Midbrain (tissue), 1 donor: Measurements from ENCODE around the gene SGK1.
"Not testable (repeated sequence)": the region's sequence is repeated elsewhere in the genome, so short reads cannot be mapped to it uniquely, and the experiment has no call there.

Source experiments
- DNase-seq: peaks from one replicate; lab custom pipeline; 2025; lab: John Stamatoyannopoulos, UW

SGK1 gene

DNA sequence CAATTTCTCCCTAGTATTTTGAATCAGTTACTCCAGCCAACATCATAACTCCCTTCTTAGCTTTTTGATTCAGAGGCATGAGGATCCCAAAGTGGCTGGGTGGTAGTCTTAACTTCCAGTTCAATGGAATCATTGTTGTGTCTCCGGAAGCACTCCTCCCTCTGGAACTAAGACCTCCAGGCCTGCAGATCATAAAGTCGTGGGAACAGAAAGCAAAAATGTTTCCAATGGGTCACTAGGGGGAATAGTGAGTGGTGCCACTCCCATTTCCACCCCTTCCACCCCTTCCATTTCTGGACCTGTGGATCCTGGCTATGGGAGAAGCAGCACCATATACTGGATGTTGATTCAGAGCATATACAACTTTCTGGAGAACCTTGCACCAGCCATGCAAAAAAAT lies 130.8 kb downstream of the SGK1 start:
- no peak for DNase-seq

DNA sequence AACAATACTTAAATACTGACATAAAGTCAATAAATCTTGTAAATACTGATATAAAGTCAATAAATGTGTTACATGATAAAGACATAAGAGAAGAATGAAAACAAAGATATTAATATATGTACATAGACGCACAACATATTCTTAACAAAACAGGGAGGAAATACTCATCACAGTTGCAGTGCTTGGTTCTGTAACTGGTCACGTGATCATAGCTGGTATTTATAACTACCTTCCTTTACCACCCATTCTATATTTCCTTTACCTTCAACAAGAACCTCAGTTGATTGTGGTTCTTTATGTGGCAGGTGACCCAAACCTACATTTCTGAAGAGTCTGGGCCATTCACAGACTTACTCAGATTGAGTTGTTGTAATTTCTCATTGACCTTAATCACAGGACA lies 131.6 kb downstream of the SGK1 start:
- no peak for DNase-seq

DNA sequence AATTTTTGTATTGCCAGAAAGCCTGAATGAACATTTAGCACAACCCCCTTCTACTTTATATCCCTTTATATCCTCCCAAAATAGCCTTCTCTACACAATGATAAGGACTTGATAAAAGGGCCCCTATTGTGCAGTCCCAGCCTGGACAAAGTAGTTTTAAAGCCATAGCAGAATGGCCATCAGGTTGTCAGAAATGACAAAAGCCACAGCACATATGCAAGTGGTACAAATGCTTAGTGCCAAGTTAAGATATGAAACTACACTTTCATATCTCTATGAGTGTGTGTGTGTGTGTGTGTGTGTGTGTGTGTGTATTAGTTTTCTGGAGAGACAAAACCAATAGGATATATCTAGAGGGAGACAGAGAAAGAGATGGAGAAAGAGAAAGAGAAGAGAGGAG lies 132.6 kb downstream of the SGK1 start:
- DNase-seq = no peak

DNA sequence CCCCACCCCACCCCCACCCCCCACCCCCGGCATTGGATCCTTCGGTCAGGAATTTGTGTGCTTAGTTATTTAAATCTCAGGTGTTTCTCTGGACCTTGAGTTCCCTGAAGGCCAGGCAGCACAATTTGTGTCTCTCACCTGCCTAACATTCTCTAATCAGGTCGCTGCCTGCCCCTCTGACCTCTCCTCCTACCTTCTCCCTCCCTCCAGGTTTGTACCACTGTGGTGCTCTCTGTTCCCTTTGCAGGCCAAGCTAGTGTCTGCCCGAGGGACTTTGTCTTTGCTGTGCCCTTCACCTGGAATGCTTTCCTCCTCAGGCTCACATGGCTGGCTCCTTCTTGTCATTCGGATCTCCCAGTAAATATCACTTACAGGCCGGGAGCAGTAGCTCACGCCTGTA lies 134.1 kb downstream of the SGK1 start:
- no peak for DNase-seq

DNA sequence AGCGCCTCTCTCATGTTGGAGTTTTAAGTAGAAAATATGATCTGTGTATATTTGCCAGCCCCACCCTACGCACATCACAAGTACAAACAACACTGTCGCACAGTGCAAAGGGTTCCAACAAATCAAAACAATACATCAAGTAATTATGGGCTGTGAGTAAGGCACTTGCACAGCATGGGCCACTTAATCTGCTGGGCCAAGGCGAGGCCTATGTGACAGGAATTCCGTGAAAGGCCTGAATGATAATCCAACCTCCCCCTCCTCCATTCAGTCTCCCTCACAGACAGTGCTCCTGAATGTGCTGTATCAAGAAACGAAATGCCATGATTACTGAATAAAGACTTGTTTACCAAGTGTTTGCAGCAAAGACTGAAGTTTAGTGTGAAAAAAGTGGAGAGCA lies 135.4 kb downstream of the SGK1 start:
- no peak for DNase-seq

DNA sequence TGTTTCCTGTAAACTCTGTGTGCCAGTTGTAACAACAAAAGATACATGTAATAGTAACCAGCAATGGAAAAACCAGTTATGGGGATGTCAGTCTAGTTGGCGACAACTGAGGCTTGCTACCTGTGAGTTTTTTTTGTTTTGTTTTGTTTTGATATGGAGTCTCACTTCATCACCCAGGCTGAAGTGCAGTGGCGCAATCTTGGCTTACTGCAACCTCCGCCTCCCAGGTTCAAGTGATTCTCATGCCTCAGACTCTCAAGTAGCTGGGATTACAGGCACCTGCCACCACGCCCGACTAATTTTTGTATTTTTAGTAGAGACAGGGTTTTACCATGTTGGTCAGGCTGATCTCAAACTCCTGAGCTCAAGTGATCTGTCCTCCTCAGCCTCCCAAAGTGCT lies 136.2 kb downstream of the SGK1 start:
- DNase-seq = not testable (repeated sequence)

DNA sequence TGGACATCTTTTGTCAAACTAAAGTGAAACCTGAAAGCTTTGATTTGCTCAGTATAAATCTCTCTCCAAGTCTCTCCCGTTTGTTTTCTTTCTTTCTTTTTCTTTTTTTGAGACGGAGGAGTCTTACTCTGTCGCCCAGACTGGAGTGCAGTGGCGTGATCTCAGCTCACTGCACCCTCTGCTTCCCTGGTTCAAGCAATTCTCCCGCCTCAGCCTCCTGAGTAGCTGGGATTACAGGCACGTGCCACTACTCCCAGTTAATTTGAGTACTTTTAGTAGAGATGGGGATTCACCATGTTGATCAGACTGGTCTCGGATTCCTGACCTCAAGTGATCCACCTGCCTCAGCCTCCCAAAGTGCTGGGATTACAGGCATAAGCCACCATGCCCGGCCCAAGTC lies 136.7 kb downstream of the SGK1 start:
- DNase-seq = not testable (repeated sequence)

DNA sequence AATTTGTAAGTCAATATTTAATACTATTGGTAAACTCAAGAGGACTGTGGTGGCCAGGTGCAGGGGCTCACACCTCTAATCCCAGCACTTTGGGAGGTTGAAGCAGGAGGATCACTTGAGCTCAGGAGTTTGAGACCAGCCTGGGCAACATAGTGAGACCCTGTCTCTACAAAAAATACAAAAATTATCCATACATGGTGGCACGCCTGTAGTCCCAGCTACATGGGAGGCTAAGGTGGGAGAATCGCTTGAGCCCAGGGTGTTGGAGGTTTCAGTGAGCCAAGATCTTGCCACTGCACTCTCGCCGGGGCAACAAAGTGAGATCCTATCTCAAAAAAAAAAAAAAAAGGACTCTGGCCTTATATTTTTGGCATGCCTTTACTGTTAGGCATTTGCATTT lies 137.4 kb downstream of the SGK1 start:
- not testable (repeated sequence) for DNase-seq

DNA sequence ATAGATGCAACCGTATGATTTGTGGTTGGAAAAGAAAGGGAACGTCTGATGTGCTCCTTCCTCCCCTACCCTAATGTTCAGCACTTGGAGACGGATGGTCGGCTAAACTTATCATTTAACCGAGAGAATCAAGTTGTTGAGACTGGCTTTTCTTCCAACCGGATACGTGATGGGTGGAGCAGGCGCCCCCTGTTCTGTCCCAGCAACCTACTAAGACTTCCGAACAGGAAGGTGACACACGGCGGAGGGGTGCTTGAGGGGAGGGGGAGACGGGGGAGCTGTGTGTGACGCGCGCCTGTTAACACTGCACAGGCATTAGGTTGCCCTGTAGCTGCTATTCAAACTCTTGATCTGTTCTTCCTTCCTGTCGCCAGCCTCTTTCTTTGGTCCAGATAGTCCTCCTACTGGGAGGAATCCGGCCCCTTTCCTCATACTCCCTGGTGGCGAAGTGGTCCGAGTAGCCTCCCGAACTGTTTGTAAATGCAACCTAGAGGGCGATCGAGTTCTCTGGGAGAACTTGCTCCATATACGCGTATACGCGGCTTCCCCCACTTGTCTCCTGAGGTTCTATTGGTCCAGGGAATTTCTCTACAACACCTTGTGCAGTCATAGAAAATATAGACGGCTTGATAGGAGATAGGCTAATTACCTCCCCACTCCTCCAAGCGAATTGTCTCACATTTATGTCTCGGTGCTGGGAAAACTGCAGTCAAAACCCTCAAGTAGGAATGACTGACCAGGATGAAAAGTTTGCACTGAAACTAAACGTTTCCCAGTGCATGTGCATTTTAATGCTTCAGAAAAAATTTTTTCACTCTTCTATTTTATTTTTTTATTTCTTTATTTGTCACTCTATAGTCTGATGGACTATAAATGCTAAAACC lies 139.5 kb downstream of the SGK1 start:
- peak; percentile 86 for DNase-seq

DNA sequence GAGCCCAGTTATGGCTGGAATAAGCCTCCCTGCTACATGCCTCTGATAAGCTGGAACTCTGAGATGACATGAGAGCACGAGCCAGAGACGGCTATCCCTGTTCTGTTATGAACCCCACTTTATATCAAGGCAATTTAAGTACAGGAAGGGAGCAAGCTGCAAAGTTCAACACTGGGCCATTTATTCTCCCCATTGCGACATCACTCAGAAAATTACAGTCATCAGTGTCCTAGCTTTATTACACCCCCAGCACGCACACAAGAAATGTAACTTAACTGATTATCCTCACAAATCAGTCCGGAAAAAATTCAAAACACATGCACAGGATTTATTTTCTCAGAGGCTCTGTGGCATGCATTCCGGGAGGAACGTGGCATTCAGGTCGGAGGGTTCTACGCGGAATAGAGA lies 140.2 kb downstream of the SGK1 start:
- peak; percentile 68 for DNase-seq

DNA sequence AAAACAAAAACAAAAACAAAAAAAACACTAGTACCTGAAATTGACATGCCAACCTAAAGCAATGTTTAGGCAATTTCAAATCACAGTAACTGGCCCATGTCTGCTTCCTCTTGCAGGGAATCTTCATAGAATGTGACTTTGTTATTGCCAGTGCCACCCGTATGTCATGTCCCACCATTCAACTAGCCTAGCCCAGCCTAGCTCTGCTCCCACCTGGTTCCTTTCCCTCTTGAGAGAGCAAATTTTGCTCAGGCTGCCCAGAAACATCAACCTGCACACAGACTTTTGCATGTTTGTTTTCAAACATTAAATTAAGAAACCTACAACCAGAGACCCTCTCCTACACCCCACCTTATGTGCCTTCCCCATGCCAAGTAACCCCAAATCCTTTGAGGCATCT lies 140.7 kb downstream of the SGK1 start:
- peak; percentile 56 for DNase-seq

DNA sequence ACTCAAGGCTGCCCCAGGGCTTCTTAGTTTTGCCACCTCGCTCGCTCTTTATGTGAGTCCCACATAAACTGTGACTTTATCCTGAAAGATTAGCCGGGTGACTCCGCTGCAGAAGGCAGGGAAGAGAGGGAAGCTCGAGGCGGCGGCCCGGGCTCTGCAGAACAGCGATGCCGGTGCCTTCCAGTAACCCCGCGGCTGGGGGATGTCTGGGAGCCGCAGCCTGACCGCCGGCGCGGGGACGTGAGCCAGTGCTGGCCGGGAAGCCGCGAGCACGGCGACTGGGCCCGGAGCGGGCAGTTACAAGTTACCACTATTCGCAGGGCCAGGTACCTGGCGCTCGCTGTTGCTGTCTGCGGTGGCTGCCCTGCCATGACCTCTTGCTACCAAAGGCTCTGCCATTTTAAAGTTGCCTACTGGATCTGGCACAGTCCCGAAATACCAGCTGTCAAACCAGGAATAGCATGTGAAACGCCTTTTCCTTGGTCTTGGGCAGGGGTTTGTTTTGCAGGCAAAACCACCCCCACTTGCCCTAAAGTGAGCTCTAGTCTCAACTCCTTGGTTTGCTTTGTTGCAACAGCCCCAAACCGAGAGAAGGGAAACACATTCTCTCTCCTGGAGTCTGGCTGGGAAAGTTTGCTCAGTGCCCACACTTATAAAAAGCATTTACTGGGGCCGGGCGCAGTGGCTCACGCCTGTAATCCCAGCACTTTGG lies 141.5 kb downstream of the SGK1 start:
- peak; percentile 70 for DNase-seq

DNA sequence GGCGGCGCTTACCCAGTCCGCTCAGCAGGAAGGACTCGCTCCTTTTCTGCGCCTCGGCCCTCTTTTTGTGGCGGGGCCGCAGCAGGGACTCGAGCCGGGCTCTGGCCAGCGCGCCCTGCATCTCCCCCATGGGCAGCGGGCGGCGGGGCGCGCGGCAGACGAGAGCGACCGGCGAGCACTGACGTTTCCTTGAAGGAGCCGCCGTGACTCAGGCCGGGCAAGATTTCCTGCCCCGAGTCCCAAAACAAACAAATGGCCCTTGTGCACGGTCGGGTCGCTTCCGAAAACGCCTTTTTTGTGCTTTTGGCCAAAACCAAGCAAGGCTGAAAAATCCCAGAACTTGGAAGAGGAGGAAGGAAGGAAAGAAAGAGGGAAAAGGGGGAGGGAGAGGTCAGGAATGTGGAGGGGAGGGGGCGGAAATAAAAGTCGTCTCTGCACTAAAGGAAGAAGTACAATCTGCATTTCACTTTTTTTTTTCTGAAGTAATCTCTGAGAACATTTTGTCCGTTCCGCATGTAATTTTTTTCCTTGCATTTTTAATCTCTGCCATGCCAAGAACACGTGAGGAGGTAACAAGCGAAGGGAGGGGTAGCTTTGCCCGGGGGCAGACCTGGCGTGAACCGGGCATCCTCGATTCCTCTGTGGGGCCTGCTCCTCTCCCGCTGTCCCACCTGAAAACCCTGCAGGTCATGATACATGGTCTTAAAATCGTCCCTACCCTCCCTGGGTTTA lies 142.2 kb downstream of the SGK1 start:
- DNase-seq = peak; percentile 70

DNA sequence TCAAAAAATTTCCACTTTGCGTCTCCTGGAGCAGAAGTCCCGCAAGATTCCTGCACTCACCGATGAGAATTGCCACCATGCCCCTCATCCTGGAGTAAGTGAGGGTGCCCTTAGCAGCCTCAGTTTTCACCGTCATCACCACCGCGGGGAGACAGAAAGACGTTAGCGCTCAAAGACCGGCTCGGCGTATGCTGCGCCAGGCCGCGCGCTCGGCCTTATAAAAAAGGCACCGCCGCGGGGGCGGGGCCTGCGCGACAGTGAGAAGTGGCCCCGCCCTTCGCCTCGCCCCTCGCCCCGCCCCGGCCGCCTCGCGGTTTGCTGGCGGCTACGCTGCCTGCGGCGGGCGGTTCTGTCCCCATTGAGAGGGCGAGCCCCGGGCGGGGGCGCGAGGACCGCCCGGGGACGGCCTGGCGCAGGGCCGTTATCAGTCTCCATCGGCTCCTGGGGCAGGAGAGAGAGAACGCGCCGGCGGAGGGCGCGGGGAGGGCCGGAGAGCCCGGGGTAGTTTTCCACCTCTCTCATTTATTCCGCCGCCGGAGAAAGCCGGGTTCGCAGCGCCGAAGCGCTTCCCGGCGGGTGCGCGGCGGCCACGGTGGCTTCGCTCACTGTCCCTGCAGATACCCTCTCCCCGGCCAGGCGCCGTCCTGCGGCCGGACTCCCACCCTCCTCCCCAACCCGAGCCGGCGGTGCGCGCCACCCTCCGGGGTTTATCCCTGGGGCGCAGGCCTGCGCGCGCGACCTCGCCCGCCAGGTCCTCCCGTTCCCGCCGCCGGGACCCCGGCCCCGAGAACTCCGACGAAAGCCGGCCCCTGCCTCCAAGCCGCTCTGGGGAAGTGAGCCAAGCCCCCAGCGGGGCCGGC lies 143.0 kb downstream of the SGK1 start:
- peak; percentile 99 for DNase-seq

DNA sequence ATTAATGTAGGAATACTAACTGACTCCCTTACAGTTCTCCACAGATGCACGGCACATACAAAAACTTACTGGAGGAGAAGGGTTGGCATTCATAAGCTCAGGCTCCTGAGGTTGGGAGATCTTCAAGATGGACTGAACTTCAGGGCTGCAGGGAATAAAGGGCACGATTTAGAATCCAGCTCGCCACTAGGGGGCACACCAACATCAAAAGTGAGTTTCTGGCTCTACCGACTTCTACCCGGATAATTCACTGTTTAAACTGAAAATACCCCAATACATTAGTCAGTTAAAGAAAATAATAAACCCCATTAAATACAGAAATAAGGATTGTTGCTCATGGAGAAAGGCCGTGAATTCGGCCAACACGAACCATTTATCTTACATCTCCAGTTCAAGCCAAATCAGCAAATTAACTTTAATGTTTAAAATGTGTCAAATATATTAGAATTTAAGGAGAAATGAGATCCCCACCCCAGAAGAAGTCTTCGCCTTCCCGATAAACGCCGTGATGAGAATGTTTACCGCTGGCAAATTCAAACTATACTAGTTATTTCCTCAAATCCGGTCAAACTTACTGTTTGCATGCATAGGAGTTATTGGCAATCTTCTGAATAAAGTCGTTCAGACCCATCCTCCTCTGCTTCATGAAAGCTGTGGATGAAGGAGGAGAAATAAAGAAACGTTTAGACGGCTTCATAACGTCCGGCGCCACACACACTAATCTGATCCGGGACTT lies 143.8 kb downstream of the SGK1 start:
- DNase-seq = peak; percentile 93

DNA sequence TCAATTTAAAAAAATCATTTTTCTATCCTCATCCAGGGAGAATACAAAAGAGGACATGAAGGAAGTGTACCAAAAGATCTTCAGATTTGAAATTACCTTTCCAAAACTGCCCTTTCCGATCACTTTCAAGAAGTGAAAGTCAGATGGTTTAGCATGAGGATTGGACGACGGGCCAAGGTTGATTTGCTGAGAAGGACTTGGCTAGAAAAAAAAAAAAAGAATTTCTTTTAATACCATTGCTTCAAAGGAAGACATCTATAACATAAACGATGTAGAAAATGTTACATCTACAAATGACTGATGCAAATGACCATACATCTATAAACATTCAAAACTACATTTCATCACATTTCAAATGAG lies 144.6 kb downstream of the SGK1 start:
- DNase-seq = no peak

DNA sequence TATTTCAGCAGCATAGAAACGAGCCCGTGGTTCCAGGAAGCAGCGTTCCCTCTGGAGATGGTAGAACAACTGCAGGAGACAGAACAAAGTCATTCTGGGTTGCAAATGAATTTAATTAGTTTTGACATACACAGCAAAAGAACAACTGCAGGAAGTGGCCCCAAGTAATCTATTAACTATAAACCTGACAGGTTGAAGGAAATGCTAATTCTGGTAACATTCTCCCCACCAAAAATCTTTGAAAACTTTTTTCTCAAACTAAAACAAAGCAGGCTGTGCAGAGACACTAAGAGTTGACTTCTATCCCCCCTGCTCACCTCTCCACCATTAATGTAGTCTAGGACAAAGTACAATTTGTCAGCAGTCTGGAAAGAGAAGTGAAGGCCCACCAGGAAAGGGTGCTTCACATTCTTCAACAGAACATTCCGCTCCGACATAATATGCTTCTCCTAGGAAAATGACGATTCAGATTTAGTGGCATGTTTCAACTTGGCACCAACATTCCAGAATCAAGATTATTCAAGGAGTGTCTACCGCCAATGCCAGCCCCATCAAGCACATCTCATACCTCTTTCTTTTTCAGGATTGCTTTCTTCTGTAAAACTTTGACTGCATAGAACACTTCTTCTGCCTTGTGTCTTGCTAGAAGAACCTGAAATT lies 145.1 kb downstream of the SGK1 start:
- DNase-seq = no peak

DNA sequence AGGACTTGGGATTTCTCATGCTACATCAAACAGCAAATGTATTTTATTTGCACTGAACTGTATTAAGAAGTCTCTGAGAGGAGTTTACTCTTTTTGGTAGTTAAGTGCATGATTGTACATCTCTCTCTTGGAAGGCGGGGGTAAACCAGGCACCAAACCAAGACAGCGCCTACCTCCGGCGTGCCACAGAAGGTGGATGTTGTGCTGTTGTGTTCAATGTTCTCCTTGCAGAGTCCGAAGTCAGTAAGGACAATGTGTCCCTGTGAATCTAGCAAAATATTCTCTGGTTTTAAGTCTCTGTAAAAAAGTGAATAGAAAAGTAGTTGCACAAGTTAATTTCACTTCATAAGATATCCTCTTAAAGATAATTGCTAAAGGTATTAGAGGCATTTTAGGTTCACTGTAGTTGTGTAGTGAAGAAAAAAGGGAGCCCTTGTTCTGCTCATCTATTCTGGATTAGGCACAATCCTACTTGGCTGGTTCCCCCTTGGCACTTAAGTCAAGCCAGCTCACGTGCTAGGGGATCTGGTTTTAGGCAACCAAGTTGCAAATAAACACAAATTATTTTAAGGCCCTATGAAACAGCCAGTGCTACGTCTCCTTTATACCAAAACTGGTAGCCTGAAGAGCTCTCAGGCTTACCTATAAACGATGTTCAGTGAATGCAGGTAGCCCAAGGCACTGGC lies 145.7 kb downstream of the SGK1 start:
- DNase-seq = peak; percentile 35

DNA sequence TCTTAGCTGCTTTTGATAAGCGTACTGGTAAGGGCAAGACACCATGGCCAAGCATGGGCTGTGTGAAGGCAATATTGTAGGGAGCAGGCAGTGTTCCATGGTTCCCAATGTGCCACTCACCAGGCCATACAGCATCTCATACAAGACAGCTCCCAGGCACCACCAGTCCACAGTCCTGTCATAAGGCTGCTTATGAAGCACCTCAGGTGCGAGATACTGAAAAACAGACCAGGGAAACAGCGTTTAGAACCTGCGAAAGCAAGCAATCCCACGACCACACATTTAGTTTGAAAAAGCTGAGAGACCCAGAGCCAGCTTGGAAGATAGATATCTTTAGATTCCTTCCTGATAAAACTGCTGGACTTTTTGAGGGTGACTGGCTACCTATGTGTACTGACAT lies 146.4 kb downstream of the SGK1 start:
- DNase-seq = peak; percentile 15

DNA sequence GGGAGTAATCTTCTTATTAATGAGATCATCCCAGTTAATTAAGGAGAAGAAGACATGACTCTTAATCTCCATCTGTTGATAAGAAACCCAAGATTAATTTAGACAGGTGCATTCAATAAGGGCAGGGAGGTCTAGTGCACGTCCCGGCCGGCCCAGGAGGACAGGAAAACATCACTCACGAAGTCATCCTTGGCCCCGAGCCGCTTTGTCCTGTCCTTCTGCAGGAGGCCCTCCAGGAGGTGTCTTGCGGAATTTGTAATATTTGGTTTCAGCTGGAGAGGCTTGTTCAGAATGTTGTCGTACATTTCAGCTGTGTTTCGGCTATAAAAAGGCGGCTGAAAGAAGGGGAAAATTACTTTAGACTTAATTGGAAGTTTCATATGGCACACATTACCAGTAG lies 147.1 kb downstream of the SGK1 start:
- no peak for DNase-seq
